Stimulated activated CD4-positive, alpha-beta T cell treated with anti-CD3 and anti-CD28 coated beads, Interleukin-15, amount 100 ng/mL, for 24 hours (primary cell): ENCODE results near the gene PKP3.

Experiments
- DNase-seq: peaks from one replicate; pipeline ENCODE4 v3.0.0-alpha.2; 2020

Gene PKP3

DNA sequence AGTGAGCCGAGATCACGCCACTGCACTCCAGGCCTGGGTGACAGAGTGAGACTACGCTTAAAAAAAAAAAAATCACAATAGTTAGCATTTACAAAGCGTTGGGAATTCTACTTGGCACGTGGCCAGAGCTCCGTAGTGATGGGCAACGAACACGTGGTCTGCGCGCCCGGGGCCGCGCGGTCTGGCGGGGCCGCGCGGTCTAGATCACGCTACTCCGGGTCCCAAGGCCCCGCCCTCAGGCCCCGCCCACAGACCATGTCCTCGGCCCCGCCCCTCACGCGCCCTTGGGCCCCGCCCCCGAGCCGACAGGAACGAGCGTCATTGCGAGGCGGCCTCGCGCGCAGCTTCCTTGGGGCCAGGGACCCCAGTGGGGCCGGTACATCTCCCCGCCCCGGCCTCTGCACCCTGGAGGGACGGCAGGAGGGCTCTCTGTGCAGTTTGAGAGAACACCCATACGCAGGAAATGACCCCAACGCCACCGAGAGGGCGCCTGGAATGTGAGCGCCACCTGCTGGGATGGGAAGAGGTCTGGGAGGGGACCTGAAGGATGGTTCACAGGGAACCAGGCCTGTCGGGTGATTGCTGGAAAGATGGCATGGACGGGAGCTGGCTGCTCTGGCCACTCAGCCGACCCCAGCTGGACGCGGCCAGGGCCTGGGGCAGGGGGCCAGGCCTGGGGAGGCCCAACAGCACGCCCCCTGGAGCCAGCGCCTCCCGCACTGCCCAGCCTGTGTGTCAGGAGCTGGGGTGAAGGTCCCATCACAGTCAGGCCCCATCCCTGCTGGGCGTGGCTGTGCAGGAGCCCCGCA, 54.1 kb downstream of the PKP3 start:
- peak; percentile 99 for DNase-seq

DNA sequence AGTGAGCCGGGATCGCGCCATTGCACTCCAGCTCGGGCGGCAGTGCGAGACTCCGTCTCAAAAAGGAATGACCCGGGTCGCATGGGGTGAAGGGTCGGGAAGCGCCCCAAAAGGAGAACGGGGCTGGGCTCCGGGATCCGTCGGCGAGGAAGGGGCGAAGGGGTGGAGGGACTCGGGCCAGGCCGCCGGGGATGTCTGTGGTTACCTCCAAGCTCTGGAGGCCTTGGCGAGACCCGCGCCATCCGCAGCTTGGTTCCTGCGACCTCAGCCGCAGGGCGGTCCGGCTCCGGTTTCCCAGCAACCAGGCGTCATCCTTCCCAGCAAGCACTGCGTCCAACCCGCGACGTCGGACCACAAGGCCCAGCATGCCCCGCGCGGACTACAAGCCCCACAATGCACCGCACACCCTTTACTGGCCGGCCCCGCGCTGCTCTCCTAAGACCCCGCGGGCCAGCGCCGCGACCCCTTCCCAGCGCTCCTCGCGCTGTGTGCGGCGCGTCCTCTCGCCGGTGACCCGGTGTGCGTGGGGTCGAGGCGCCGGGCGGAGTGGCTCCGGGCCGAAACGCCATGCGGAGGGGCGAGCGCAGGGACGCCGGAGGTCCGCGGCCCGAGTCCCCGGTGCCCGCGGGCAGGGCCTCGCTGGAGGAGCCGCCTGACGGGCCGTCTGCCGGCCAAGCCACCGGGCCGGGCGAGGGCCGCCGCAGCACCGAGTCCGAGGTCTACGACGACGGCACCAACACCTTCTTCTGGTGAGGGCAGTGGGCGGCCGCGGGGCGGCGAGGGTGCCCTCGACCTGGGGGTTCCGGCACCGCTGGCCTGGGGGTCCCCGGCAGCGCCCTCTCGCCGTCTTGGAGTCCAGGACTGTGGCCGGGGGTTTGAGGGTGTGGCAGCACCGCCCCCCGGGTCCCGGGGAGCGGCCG, 56.1 kb downstream of the PKP3 start, which contains the start of gene PTDSS2:
PTDSS2 (plus strand) TSS at position 391 of the 920 bp plus-strand sequence; CDS start at position 568, 177 bp downstream.
- peak; percentile 98 for DNase-seq

DNA sequence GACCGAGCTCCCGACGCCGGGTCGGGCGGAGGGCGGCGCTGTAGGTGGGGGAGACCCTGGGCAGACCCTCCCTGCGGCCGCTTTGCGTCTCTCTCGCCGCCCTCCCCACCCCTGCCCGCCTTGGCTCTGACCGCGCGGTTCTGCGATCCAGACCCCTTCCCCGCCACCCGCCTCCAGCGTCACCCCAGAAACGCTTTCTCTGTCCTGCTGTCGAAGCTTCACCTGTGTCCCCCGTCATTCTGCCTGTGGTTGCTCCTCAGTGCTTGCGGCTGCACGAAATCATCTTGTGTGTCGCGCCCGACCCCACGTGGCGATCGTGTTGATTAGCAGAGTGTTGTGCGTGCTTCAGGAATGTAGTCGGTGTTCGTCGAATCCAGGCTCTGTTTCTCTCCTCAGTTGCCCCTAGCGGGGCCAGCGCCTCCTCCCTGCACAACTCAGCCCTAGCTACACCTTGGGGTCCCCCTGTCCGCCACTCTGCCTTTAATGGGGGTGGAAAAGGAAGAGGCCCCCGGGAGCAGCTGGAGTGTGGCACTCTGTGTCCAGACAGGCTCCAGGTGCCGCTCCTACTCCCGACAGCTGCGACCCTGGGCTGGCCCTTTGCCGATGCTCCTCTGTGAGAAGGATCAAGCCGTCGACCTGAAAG, 56.9 kb downstream of the PKP3 start:
- peak; percentile 81 for DNase-seq

DNA sequence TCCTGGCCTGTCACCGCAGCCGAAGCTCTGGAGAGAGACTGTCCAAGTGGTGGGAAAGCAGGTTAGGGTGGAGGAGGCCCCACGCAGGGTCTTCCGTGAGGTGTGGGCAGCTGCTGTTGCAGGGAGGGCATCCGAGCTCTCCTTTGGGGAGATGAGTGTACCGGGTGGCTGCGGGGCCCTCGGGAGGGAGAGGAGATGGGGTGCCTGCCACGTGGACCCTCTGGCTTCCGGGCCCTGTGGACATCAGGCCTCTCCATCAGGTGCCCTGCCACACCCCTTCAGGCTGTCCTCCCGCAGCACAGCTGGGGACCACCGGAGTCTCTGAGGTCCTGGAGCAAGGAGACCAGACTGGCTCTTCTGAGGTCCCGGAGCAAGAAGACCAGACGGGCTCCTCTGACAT, 57.7 kb downstream of the PKP3 start:
- no peak for DNase-seq

DNA sequence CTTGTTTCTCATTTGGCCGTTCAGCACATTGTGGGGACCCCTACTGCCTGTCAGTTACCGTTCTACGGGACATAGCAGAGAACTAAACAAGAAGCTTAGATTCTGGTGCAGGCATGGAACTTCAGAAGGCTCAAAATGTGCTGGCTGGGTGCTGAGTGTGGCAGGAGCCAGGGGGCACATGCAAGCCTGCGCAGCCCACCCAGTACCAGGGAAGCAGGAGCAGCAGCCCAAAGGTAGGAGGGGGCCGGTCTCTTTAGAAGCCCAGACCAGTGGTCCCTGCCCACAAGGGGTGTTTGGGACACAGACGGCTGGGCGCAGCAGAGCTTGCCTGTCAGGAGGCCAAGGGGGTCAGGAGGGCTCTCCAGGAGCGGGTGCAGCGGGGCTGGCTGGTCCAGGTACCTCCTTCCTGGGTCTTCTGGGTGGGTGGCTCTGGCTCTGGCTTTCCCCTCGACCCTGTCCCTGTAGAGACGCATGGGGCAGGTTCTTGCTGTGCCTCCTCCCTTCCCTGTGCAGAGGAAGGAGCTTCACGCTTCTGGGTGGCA, 58.3 kb downstream of the PKP3 start:
- DNase-seq: no peak

DNA sequence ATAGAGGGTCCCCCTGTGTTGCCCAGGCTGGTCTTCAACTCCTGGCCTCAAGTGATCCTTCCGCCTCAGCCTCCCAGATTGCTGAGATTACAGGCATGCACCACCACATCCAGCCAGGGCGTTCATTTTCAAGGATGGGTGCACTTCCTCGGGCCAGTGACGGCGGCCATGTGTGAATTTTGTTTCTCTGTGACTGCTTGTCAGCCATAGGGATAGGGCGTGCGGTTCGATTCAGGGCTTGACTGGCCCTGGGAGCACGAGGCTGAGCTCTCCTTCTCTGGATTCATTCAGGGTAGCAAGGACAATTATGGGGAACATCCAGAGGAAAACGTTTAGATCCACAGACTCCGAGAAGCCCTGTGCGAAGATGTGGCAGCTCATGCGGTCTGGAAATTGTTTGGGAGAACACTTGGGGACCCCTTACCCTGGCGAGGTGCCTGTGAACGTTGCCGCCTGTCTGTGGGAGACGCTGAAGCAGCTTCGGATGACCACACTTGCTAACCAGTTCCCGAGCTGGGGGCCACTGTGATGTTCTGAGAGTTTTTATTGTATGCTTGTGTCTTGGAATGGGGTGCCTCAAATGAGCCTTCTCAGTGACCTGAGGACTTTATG, 59.0 kb downstream of the PKP3 start:
- no peak for DNase-seq

DNA sequence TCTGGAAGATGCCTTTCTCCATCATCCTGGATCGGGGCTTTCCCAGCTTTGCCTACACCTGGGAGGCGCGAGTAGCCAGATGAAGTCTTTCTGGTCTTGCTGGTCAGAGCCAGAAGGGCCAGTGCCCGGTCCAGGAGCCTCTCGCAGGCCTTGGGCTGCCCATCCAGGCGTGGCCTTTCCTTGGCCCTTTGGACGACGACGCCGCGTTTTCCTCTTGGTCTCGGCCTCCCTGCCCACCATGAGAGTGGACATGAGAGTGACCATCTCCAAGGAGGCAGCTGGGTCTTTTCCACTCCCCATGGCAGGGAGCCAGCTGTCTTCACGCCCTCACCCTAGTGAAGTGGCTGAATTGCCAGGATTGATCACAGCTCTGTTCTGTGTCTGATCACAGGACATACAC, 59.6 kb downstream of the PKP3 start:
- no peak for DNase-seq

DNA sequence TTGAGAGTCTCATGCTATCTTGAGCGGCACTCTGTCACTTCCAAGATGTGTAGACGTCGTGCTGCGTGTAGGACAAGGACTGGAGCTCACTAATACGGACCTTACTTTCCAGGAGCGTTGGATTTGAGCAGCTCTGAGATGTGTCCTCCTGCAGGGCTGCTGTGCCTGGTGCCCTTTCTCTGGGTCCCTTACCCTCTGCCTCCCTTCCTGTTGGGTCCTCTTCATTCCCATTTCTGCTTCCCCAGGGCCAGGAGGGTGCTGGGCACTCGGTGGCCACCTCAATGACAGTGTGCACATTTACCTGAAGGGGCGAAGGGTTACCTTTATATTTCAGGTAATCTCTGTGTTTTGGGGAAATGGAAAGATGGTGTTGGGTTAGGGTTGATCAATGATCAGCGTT, 60.0 kb downstream of the PKP3 start:
- no peak for DNase-seq
